HG02870 (cell line): ENCODE measurements around the gene PTPRG.

ENCODE experiments used
- ATAC-seq: cut with Tn5 transposase; IDR thresholded peaks from one replicate; pipeline ENCODE4 v1.9.1; 2021; ENCODE audit warnings: mild to moderate bottlenecking, moderate library complexity; ENCODE audit not compliant: unreplicated experiment

The PTPRG gene

DNA sequence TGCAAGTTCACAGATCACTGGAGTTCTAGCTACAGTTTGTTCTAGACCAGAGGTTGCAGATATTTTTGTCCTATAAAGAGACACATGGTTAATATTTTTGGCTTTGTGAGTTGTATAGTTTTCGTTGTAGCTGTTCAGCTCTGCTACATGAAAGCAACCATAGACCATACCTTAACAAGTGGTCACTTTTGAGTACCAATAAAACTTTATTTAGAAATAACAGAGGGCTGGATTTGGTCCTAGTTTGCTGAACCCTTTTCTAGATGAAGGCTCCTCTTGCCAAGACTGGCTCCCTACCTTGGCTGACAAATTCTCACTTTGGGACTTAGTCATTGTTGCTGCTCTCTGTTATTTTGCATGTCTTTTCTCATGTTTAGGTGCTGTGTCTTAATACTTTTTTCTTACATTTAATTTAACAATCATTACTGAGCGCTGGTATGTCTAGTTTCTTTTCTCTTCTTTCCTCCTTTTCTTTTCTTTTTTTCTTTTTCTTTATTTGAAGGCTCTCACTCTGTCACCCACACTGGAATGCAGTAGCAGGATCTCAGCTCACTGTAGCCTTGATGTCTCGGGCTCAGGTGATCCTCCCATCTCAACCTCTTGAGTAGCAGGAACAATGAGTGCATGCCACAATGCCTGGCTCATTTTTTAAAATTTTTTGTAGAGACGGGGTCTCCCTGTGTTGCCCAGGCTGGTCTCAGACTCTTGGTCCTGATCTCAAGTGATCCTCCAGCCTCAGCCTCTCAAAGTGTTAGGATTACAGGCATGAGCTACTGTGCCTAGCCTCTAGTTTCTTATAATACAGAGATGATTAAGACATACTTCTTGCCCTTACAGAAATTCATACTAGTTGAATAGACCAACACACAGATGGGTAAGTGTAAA is 227.5 kb downstream of the PTPRG start:
- no peak for ATAC-seq

DNA sequence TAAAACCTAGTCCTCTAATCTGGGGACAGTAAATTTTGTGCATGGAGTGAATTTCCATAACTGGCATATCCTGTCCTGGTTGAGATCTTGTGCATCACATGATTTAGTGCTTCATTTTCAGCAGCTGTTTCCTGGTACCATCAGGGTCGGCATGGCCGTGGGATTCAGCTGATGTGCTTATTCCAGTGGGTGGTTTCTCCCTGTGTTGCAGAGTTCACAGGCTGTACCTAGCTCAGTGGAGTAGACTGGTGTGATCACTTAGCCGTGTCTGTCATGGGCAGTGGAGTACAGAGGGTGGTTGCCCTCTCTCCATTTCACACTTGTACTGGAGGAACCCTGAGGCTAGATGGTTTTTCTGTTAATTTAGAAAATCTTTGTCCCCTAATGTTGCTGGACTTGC is 228.5 kb downstream of the PTPRG start:
- ATAC-seq: no peak

DNA sequence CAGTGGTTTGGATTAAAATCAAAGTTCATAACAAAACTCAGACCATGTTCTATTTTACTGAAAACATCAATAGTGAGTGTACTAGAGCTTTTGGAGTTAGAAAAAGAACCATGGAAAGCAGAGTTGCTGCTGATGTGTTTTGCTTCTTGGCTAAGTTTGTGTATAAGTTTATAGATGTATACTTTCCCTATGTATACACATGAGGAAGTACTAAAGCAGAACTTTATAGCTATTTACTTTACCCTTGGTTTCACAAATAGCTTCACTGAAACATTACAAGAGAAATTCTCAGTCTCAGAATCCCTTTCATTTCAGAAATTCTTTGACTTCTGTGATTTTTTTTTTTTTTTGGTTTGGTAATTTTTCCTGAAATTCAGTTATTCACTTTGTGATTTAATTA is 229.0 kb downstream of the PTPRG start:
- ATAC-seq: no peak

DNA sequence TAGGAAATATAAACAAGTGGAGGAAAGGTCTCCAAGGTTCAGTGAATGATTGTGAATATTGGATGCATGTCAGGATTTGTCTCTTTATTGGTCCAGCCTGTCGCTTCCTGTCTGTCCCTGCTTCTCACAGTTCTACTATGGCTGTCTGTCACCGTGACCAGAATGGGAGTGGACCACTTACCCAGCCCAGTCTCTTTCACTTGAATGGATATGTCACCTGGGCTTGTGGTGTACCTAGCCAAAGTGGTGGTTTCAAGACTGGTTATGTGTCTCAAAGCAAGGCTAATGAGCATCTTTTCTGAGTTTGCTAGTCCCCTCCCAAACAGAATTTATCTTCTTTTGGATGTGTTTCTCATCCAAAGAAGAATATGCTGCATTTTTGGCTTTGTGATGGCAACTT is 231.7 kb downstream of the PTPRG start:
- no peak for ATAC-seq

DNA sequence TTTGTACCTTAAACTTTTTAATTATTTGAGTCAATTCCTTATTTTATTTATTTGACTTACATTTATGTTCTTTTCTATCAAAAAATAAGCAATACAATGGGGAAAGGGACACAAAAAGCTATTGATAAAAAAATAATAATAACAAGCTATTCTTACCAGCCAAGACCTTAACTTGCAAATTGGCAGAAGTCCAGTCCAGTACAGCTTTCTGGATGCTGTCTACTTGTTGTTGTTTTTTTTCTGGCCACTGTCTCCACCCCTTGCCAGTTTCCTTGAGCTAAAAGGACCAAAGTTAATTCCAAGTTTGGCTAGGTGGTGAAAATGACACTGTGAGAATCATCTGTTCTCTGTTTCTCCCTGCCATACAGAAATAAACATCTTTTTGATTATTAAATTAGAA is 232.2 kb downstream of the PTPRG start:
- ATAC-seq: no peak

DNA sequence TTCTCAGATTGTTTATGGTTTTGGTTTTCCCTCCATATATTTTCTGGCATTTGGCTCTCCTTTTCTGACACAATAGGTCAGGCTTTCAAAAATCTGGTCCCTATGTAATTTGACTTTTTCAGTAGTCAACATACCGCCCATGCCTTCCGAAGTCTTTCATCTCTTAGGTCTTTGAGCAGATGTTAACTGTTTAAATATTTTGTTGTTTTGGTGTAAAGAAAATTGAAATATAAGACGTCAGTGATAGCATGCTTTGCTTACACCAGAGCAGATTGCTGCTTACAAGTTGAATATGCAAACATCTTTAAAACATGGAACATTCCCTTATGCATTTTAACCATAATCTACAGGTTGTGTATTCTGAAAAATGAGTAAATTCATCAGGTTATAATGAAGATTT is 233.0 kb downstream of the PTPRG start:
- ATAC-seq: no peak

DNA sequence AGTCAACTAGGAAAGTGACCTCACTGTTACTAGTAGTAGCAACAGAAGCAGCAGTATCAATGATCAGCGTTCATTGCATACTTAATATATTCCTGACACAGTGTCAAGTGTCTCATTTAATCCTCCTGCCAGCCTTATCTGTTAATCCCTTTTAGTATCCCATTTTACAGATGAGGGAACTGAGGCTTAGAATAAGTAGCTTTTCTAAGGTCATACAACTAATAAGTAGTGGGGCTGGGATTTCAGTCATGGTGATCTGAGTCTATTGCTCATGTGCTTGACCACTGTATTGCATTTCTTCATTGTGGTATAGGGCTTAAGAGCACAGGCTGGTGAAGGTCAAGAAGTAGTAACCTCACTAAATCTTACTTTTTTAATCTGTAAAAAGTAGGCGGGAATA is 233.6 kb downstream of the PTPRG start:
- no peak for ATAC-seq

DNA sequence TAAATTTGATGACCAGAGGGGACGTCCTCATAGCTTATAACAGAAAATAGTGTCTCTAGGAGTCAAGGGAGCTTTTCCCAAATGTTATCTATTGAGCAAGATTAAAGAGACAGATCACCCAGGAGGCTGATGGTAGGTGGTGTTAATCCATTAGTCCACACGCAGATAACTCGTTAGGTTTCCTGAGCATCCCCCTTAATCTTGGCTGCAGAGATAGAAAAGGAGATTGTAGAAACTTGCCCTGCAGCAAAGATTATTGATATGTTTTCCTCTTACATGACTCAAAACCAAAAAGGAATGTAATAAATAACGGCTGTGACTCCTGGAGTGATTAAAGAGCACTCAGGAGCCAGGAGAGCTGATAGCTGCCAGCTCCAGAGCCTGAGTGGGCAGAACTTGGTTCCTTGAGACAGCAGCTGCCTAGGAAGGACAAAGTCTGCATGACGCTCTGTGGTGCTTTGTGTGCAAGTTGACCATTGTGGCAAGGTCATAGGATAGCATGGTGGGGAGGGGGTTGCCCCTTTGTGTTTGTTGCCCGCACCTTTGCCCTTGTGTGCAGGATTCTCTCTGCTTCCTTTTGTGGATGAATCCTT is 234.8 kb downstream of the PTPRG start:
- ATAC-seq: no peak

DNA sequence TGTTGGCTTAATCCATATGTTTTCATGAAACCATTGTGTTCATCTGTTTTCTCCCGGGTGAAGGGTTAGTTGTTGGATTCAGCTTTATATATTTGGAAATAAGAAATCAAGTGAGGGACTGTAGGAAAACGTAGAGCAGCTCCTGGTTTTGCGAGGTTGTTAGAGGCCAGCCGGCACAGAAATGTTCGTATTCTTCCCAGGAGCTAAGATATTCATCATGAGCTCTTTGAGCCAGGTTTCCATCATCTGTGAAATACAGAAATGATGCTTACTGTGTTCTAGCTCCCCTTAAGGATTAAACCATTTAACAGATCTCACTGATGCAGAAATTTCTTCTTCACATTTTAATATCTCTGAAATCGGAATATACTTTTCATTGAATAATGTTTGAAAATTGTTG is 235.5 kb downstream of the PTPRG start:
- no peak for ATAC-seq

DNA sequence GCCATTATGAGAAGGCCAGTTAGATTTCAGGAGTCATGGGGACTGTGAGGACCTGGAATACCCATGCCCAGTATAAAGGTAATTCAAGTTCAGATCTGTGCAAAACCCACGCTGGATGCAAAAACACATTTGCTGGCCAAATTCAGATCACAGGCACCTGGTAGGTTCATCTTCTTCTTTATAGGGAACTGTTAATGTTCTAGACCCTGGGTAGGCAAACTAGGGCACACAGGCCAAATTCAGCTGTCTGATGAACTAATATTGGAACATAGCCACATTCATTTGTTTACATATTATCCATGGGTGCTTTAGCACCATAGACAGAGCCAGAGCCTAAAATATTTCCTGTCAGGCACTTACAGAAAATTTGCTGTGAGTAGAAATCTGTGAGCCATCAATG is 241.4 kb downstream of the PTPRG start:
- ATAC-seq: no peak

DNA sequence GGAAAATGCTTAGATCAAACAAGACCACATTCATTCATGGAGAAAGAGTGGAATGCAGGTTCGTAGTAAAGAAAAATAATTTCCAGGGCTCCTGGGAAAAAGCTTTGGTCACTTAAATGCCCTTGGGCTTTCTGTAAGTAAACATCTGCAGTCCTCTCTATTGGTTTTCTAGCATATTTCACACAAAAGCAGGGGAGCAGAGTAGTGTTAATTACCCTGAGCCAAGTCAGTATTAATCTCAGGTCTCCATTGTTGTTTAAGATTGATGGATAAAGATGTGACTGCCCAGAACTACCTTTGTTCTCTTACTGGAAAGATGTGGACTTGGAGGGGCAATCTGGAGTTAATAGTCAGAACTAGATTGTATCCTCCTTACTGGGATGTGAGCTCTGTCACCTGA is 242.6 kb downstream of the PTPRG start:
- ATAC-seq: no peak

DNA sequence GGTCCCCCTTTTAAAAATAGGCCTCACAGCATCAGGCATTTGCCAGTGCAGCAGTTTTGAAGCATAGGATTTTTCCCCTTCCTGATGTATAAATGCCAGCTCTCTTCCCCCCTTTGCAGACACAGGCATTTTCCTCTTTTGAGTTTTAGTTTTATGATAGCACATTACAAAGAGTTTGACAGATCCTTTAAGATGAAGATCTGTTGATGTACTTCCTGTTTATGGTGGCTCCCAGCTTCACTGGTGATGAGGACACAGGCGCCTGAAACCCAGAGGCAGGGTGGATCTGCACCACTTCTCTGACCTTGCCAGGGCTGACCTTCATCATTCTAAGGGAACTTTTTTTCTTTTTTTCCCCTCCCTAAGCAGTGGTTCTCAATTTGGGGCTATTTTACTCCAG is 243.4 kb downstream of the PTPRG start:
- ATAC-seq: no peak

DNA sequence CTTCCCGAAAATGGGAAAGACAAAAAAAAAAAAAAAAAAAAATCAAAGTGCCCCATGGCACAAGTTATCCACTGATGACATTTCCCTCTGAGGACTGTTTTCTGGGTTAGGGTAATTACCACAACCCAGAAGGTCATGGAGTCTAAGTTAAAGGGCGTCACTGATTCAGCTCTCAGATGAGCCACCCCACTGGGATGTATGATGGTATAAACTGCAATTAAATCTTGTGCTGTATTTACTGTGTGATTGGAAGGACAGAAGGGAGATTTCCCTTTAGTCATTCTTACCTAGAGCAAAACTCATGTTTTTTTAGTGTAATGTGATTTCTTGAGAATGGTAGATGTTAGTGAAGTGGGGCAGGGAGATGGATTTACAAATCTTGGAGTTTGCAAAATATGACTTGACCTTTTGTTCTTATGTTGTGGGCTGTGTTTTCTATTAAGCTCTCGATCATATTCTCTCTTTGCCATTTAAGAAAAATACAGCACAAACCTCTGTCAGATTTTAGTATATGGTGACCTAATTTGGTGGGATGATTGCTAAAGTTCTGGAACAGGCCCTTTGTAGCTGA is 244.2 kb downstream of the PTPRG start:
- no peak for ATAC-seq

DNA sequence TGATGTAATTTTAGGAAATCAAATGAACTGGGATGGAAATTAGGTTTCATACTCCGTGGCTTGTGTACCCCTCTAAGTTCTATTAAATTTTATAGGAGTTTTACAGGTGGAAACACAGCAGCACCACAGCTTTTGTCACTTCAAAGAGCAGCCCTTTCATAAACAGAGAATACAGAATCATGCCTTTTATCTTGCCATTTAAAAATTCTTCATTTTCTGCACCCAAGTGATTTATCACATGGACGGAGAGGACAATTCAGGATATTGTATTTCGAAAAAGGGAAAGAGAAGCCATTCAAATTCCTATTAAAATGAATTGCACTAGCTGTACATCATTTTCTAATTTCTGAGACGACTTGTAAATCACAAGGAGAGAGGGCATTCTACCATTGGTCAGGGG is 245.4 kb downstream of the PTPRG start:
- ATAC-seq: no peak

DNA sequence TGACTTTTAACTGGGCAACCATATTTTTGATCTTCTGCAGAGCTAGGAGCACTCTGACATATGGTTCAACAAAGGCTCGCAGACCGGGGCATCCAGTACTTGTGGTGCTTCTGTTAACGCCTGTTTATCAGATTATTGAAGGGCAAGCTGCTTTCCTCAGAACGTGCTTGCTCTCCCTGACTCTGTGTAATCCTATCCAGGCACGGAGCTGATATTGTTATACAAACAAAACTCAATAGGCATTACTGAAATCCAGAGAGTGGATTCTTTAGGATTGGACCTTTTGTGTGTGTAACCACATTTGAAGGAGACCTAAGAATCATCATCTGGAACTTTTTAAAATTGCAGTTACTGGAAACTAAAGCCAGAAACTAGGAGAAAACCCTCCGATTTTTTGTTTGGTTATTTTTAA is 246.5 kb downstream of the PTPRG start:
- no peak for ATAC-seq

DNA sequence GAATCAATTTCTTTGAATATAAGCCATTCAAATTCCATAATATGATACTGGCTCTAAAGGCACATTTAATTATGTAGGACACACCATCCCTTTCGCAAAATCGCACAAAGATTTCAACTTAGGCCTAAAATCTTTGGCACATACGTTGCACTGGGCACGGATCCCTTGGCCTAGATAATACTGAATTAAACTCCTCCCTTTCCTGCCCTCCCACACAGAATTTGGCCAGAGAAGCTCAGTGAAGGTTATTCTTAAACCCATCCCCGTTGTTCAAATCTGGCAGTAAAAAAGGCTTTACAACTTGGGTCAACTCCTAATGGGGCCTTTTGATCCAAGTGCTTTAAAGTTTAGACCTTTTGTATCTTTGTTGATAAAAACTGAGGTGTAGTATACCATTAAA is 247.2 kb downstream of the PTPRG start:
- no peak for ATAC-seq

DNA sequence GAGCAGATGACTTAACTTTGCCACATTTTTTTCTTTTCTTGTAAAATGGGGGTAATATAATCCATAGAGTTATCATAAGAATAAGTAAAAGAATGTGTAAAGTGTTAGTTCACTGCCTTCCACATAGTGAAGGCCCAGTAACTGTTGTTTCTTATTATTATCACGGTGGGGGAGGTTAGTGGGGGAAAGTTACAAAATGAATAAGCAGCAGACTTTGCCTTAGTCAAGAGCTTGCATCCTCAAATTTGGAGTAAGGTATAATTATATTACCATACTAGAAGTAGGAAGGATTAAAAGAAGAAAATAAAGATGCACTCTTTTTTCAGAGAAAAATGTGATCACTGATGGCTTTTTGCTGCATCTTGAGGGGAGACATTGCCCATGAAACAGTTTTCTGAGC is 247.6 kb downstream of the PTPRG start:
- no peak for ATAC-seq

DNA sequence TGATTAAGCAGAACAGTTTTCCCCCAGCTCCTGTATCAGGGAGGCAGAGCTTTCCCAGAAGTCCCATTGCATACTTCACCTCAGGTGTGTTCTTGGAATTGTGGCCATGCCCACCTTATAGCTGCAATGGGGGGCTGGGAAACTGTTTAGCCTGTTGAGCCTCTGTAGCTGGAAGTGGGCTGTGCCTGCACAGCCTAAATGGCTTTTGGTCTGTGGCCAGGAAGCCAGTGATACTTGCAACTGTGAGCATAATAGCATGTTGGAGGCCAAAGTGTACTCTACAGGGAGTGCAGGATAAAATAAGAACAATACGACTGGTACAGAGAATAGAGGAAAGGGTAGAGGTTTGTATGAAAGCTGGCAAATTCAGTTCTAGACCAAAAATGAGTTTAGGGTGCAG is 248.5 kb downstream of the PTPRG start:
- ATAC-seq: no peak

DNA sequence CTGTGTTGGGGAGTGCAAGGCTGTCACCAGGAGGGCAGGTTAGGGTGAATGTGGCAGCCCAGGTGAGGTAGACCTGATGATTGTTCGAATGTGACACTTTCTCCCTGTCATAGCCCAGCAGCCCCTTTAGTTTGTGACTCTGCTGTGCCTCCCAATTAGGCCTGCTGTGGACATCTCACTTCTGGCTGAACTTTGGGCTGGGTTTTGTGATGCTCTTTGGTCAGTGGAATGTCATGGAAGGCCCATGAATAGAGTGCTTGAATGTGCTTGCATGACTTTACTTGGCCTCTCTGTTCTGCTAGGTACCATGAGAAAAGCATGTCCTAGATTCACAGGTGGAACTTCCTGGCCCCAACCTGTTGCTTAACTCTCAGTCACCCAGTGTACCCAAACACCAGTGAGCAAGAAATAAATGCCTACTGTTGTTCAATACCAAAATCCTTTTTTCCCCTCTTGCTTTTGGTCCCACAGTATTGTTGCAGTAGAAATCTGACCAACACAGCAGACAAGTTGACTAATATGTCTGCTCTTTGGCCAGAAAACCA is 249.7 kb downstream of the PTPRG start:
- no peak for ATAC-seq

DNA sequence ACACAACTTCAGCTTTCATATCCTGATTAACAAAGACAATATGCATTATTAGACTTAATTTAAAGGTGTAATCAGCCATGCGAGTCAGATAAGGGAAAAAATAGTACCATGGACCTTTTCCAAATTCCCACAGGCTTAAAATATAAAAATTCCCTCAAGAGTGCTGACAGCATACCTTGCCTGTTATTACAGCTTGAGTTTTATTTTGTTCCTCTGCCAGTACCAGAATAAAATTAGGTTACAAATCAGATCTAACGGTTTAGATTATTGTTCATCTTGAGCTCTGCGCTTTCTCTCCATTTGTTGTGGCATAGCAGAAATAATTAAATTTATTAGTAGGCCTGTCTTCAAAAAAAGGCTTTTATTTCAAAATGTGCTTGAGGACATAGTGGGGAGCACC is 250.3 kb downstream of the PTPRG start:
- no peak for ATAC-seq

DNA sequence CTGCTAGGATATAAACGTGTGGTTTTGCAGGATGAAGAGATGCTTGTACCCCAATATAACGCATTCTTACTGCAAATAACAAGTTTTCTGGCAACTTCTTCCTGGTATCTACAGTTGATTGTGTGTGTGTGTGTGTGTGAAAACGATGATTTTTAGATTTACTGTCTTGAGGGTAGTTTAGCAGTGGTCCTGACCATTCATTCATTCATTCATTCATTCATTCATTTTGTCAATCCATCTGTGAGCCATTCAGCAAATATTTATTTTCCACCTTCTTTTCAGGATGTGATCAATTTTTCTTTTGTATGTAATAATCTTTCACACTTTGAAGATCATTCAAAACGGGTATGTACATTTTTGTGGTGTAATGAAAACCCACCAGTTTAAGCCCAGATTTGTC is 250.7 kb downstream of the PTPRG start:
- no peak for ATAC-seq

DNA sequence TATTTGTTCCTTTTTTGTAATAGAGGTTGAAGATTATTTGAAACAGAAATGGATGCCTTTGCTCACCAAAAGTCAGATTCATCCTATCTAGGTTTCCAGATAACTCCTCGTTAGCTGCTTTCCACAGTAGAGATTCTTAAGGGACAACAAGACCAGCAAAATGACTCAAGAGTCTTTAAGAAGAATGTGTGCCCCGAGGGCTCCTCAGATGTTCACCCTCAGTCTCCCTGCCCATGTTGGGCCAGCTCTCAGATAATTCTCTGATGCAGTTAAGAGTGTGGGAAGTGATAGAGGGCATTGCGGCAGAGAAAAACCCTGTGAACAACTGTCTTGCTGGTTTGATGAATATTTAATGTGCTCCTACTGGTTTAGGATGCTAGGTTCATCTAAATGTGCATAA is 251.1 kb downstream of the PTPRG start:
- ATAC-seq: no peak
